Mucosa of gallbladder (tissue), 1 donor: ENCODE results near the gene PLOD2. TPM values are rescaled to one million over a fixed set of nuclear protein-coding genes. Genes with fewer than 3 reads are reported as not detected.
"Not testable (repeated sequence)": the region's sequence is repeated elsewhere in the genome, so short reads cannot be mapped to it uniquely, and the experiment has no call there.

Experiments
- DNase-seq: peaks from one replicate; pipeline ENCODE4 v3.0.0-alpha.2; 2020; ENCODE audit warnings: low spot score
- total RNA-seq: library from RNA; stranded (reverse); gene quantifications from one replicate; pipeline ENCODE4 v1.2.1, GENCODE V29; 2021
- donor health status: DM: no; HTN: no; CAD: no.

PLOD2 gene
- total RNA-seq, 1 donor from 2014 or later, result 72.8 TPM

DNA sequence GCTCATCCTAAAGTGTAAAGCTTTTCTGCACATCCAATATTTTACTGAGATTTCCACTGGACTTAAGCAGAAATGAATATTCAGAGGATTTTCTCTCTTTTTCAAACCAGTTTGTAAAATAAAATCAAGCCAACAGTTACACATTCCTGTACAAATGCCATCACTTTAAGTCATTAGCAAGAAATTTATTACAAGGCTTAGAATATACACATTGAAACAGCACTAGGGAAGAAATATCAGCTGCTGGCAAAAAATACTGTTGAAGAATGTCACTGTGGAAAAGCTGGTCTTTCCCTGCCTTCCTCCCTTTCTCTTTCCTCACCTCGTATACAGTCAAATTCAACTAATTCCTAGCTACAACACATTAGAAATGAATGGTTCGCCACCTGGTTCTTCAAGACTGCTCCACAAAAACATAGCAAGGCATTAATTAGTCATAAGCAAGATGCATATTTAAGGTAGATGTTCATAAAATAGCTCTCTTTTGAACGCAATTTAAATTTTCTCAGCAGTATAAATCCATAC lies 21.3 kb downstream of the PLOD2 start:
- no peak for DNase-seq

DNA sequence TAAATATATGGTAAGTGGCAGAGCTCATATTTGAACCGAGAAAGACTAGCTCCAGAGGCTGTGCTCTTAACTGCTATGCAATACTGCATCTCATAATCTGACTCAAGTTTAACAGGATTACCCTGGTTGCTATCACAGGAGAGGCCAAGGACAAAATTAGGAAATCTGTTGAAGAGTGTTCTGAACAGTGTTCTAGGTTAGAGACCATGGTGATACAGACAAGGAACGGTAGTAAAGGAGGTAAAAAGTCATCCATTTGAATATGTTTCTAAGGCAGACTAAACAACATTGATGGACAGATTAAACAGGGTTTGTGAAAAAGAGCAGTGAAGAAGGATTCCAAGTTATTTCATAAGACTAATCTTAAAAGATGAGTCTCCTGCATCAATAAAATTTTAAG lies 22.1 kb downstream of the PLOD2 start:
- DNase-seq, result no peak

DNA sequence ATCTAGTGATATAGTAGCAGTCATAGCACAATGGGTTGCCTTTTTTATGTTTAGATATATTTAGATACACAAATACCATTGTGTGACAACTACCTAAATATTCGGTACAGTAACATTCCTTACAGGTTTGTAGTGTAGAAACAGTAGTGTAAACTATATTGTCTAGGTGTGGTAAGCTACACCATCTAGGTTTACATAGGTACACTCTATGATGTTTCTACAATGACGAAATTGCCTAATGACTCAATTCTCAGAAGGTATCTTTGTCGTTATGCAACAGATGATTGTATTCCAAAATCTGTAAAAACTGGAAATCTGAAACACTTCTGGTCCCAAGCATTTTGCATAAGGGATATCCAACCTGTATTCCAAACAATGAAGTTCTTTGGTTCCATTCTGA lies 24.3 kb downstream of the PLOD2 start:
- DNase-seq, result no peak

DNA sequence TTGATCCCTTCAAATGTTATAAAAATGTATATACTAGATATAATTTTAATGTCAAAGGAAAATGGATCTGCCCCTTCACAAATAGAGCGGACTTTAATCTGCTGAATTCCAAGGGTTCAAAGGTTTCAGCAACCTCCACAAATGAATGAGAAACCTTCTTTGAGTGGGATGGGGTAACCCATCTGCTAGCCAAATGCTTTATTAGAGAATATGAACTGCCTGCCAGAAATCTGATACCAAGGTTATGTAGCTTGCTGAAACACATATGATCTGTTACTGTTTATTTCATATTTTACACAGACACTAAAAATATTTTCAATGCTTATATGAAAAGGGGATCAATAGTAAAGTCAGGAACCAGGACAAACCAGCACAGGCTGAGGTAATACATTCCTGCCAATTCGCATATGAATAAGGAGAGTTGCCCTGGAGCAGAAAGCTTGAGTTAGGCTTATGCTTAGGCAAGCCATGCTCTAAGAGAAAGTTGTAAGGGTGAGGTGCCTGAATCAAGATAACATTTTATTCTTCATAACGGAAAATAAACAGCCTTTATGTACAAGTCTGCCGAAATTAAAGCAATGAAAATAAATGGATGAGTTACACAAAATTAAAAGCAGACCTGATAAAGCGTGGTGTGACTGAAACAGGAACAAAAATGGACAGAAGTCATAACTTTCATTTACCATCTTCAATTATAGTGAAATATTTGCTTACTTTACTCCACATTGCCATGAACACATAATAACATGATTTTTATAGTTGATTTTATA lies 26.5 kb downstream of the PLOD2 start:
- no peak for DNase-seq

DNA sequence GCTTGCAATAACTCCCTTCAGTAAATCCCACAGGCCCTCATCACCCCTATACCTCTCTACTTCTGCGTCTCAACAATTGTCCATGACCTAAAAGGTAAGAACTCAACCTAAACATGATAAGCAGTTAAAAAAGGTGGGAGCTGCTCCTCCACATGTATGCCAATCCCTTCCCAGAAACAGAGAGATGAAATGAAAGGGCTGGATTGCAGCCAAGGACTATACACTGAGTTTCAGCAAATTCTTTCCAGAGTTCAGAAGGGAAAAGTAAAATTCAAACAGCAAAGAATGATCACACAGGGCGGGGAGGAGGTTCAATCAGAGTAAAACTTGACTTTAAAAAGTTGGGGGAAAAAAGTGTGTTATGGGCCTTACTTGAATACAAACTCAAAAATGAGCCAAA lies 27.5 kb downstream of the PLOD2 start:
- no peak for DNase-seq

DNA sequence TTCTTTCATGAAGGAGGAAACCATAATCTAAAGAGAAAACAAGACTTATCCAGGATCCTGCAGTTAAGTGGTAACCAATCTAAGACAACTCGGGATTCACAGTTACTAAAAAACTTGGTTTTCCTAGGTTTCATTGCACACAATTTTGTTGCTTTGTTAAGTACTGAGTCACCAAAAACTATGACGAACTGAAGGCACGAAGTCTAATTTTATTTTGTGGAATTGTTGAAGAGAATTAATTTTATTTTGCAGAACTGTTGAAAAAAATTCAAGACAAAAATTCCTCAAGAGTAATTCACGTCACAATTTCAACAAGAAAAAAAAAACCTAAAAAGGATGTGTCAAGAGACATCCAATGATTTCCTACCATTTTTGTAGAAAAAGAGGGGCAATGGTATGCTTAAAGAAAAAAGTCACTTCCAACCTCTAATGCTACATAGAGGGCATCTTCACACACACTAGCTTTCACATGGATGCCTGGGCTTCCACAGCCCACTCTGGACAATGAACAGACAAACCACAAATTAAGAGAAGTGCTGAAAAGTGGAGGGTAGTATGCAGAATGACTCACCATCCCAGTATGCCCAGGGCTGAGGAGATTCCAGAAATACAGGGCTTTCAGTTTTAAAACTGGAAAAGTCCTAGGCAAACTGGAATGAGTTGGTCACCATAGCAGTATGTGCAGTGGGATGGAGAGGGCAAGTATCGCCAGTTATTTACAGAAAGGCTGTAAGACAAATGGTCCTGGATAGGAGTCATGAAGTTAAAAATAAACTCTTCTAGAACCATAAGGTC lies 29.2 kb downstream of the PLOD2 start:
- DNase-seq, result no peak

DNA sequence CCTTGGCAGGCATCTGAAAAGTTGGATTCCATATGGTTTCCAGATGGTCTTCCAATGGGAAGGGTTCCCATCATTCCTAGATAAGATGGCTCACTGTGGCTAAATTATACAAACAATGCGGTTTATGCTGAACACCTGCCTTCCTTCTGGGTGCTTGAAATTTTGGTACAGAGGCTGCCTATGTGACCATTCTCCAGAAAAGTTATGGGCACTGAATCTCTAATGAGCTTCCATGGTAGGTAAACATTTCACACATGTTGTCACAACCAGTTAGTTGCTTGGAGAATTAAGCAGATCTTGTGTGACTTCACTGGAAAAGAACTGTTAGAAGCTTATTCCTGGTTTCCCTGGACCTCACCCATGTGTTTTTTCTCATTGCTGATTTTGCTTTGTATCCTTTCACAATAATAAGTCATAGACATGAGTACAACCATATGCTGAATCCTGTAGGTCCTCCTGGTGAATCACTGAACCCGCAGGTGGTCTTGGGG lies 30.1 kb downstream of the PLOD2 start:
- DNase-seq, result no peak

DNA sequence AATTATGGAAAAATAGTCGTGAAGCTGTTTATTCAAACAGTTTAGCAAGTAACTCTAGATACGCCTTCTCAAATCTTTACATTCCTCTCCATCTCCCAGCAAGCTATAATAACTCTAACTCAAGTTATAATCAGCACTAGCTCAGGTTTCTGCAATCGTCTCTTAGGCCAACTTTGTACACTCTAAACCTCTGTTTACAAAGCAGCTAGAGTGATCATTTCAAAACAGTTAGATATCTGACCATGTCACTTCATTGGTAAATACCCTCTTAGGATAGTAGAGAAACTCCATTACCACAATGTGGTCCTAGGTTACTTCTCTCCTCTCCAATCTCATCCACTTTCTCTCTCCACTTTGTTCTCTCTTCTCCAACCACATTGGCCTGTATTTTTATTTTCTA lies 31.2 kb downstream of the PLOD2 start:
- DNase-seq, result no peak

DNA sequence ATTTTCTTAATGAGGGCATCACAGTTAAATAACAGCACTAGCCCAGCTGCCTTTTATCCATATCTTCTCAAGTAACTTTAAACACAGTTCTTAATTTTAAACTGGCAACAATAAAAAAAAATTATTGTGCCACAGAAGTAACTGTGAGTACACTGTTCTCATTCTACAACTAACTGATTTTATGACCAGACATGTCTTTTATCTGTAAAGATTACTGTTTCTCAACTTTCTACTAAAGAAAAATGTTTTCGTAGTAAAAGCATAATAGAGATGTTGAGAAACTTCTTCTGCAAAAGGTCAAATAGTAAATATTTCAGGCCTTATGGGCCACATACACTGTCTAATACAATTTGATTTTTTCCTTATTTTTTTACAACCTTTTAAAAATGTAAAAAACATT lies 32.0 kb downstream of the PLOD2 start:
- DNase-seq, result no peak

DNA sequence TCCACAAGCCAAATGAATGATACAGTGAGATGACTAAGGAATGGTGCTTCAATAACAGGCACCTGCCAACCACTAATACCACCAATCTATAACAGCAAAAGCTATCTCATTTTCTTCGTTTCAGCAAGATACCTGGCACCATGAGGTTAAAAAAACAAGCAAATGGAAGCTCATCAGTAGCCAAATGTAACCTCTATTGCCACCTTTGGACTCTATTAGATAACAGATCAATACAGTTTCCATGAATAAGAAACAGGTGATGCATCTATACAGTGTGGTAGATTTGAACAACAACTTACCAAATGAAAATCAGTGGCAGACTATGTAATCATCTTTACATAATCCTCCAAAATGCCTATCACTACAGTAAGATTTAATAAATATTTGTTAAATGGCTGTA lies 32.8 kb downstream of the PLOD2 start:
- DNase-seq, result no peak

DNA sequence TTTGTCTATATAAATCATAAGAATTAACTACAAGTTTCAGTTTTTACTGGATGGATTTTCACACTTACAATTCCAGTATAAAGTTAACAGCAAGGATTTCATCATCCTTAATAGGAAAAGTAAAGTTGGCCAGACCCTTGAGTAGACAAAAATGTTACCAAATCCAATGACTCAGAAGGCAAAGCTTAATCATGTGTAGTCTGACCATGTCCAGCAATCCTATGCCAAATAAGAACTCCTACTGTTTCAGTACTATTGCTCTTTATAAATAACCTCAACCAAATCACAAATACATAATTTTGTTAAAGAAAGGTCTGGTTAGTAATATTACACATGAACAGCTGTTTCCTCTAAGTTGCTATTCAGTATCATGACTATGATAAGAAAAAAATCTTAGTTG lies 35.0 kb downstream of the PLOD2 start:
- no peak for DNase-seq

DNA sequence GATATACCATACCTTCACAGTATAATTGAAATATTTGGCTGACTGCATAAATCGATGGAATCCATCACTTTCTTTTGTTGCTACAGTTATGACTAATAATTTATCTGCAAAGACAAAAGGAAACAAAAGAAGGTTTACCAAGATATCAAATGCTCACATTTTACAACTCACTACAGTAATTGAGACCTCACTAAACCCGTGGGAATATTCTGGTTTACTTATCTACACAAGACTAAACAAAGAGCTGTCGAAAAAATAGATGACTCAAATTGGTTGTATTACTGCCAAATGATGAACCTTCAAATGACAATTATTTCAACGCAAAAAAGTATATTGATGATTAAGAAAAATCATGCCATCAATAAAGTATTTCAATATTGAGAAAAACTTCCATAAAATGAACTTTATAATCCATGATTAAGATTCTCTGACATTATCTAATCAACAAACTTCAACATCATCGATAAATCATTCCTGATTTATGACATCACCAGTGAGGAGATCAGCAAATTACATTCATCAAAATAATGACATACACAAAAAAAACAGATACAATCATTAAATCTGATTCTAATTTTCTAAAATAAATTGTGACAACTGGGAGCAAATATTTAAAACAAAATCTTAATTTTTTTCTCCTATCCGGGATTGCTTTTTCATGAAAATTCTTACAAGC lies 36.7 kb downstream of the PLOD2 start:
- no peak for DNase-seq

DNA sequence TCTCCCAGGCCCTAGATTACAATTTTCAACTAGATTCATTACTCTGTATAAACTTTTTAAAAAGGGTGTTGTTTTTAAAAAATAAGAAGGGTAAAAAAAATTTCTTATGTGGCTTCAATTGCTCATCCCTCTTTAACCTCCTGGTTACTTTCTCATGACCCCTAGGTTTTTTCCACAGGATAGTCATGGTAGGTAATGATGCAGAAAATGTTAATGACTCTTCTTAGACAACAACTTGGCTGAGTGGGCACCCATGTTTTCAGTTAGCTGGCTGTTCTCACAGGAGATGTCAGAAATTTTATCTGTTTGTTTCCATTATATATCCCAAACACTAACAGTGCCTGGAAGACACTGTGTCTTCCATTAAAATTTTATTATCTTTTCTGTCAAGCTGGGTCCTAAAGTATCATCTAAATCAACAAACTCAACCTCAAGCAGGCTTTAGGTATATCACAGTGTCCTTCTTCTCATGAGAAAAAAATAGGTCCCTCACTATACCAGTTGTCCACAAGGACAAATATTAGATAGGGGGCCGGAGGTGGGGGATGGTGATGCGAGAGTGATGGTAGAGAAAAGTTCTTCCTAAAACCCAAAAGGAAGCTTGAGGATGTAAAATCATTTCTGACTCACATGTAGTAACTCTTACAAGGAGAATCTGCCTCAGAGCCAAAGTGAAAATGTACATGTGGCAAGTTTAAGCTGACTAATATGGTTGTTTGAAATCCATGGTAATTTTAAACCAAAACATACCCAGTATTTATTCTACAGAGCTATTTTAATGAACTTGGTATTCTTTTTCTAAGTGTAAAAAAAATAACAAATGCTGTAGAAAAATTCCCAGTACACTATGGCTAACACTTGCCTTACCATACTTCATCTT lies 43.3 kb downstream of the PLOD2 start:
- DNase-seq, result no peak

DNA sequence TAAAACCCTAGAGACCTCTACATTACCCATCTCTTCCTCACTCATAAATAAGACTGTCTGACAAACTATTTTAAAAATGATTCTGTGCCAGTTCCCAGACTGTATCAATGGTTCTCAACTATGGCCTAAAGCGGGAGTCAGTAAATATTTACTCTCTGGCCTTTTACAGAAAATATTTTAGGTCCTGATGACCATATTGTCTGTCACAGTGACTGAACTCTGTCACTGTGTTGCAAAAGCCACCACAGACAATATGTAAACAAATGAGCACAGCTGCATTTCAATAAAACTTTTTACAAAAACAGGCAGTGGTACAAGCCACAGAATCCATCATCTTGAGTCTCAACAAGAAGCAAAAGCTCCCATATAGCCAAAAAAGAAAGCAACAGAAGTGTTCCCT lies 45.4 kb downstream of the PLOD2 start:
- DNase-seq, result no peak

DNA sequence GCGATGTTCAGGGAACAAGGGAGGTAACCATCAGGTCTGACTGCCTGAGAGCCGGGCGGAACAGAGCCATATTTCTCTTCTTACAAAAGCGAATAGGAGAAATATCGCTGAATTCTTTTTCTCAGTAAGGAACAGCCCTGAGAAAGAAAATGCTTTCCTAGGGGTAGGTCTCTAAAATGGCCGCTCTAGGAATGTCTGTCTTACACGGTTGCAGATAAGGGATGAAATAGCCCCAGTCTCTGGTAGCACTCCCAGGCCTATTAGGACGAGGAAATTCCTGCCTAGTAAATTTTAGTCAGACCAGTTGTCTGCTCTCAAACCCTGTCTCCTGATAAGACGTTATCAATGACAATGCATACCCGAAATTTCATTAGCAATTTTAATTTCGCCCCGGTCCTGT lies 47.2 kb downstream of the PLOD2 start:
- DNase-seq, result not testable (repeated sequence)

DNA sequence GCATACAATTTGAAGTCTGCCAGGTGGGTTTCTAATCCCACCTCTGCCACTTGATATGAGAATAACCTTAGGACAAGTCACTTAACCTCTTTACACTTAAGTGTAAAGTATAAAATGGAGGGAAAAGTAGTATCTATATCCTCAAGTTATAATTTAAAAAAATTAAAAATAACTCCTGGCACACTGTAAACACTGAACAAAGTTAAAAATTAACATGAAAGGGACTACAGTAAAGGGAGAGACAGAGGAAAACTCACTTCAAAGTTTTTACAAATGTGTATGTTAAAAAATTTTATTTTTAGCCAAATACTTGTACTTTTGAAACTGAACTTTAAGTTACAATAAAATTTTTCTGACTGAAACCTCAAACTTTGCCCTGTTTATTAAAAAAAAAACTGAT lies 49.6 kb downstream of the PLOD2 start:
- DNase-seq, result no peak

DNA sequence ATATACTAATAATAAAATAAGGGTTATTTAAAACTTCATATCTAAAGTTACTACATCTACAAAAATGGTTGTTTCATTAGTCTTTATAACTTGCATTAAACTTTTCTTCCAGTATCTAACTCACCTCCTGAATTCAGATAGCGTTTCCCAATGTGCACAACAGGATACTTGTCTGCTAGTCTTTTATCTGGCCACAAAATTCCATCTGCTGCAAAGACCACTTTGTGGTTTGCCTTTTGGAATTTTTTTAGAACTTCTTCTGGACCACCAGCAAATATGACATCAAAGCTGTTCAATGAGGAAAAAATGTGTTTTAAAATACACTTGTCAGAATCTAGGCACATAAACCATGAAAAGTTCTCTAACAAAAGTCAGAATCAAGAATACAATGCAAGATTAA lies 50.8 kb downstream of the PLOD2 start:
- DNase-seq, result no peak

DNA sequence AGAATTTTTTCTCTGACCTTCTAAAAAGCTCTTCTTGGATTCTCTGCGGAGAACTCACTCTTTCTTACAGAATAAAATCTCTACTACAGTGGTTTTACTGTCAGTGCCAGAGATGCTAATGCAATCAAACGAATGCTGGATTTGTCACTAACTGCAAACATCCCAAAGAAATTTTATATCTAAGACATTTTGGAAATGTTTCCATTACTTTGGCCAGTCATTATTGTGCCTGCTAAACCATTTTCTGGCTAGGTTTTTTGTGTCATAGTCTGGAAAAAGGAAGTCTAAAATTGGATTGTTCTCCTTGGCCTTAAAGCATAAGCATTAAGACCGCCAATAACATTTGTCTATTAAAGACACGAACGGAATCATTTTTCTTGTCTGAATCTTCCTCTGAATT lies 54.0 kb downstream of the PLOD2 start:
- DNase-seq, result no peak

DNA sequence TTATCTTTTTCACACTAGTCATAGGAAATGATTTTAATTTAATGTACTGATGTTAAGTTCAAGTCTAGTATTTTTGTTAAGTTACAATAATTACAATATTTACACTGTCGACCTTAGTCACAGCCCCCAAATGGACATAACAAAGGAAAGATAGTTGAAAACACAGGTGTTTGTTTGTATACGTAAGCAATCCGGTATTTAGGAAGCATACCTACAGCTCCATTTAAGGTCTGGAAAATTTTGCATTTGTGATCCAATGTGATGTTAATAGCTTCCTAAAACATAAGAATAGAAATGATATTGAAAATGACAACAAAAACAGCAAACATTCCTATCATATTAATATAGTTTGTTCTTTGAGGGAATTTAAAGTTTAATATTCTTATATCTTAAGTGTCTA lies 56.9 kb downstream of the PLOD2 start:
- DNase-seq, result no peak

DNA sequence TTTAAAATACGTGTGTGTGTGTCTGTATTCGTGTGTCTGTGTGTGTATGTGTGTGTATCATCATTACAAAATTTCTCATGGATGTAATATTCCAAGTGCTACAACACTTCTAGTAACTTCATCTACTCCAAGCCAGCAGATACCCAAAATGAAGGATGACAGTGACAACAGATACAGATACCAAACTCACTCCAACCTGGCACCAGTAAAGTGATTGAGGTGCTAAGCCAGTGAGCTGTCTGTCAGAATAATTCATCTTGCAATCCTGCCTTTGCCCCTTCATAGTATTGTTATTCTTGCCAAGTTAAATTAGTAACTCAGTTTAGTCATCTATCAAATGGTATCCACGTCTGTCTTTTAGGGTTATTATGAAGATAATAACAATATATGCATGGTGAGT lies 58.1 kb downstream of the PLOD2 start:
- no peak for DNase-seq

DNA sequence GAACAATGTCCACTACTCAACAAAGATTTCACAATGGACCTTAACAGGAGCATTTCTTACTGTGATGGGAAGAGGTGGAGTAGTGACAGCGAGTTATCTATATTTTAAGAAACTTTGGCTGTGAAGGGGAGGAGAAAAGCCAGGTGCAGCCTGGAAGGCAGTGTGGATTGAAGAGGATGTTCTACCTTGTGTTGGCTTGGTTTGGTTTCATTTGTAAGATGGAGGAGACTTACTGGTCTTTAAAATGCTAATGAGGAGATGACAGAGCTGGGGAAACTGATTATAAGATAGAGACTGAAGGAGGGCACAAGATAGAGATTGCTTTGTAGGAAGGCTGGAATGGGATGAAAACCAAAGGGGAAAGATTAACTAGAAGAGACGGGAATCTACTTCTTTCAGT lies 59.4 kb downstream of the PLOD2 start:
- DNase-seq, result no peak
